Glutamatergic neuron (in vitro differentiated cells): Measurements from ENCODE around the gene SERPINA7. TPM values are rescaled to one million over a fixed set of nuclear protein-coding genes. Genes with fewer than 3 reads are reported as not detected.
A peak's percentile ranks its signal among the peaks of the same experiment; 100 is the strongest.

ENCODE experiments used
- DNase-seq: peaks from one replicate; pipeline ENCODE4 v3.0.0; 2022
- H3K27ac Mint-ChIP-seq: one replicate; pipeline ENCODE4 v1.8.0; 2020; ENCODE audit warnings: mild to moderate bottlenecking, mixed read lengths, inconsistent platforms; ENCODE audit not compliant: unreplicated experiment
- H3K27me3 Mint-ChIP-seq: one replicate; pipeline ENCODE4 v1.8.0; 2020; ENCODE audit warnings: mild to moderate bottlenecking, moderate library complexity, mixed read lengths, inconsistent platforms; ENCODE audit not compliant: unreplicated experiment
- H3K36me3 Mint-ChIP-seq: one replicate; pipeline ENCODE4 v1.8.0; 2020; ENCODE audit warnings: mild to moderate bottlenecking, mixed read lengths, inconsistent platforms; ENCODE audit not compliant: unreplicated experiment
- H3K4me1 Mint-ChIP-seq: one replicate; pipeline ENCODE4 v1.8.0; 2020; ENCODE audit warnings: mild to moderate bottlenecking, low read depth, mixed read lengths, inconsistent platforms; ENCODE audit not compliant: unreplicated experiment
- H3K4me3 Mint-ChIP-seq: one replicate; pipeline ENCODE4 v1.8.0; 2020; ENCODE audit warnings: mild to moderate bottlenecking, mixed read lengths, inconsistent platforms; ENCODE audit not compliant: unreplicated experiment
- H3K9me3 Mint-ChIP-seq: one replicate; pipeline ENCODE4 v1.8.0; 2020; ENCODE audit warnings: mild to moderate bottlenecking, moderate library complexity, mixed read lengths, inconsistent platforms; ENCODE audit not compliant: unreplicated experiment
- CTCF ChIP-seq: fragments of 200-600 bp; sonication (generic); IDR thresholded peaks from one replicate; pipeline ENCODE4 v1.5.0; 2021; ENCODE audit not compliant: partially characterized antibody, unreplicated experiment
- total RNA-seq: library from RNA; stranded (reverse); fragmentation: NEBNext Ultra II Directional; extraction: Animal tissue kit (Norgen Biotek cat#: 25700); gene quantifications from one replicate; pipeline ENCODE4 v1.2.1, GENCODE V29; 2021; ENCODE audit not compliant: unreplicated experiment

Gene SERPINA7
- total RNA-seq, 1 donor from 2014 or later: not detected

GRCh38 chrX:106039920-106040319 lies 1.4 kb upstream of the SERPINA7 start:
- Mint-ChIP-seq H3K27ac (no peak overlapping the region), H3K4me1 (no peaks in the 10 kb centered on the region), H3K9me3 (no peaks in the 10 kb centered on the region), H3K36me3 (no peaks in the 10 kb centered on the region), H3K4me3 (no peak overlapping the region), H3K27me3 (no peaks in the 10 kb centered on the region)
- TF ChIP-seq CTCF: peak; percentile 14
- DNase-seq: no peak

GRCh38 chrX:106037835-106038473 lies 573 bp downstream of the SERPINA7 start:
- Mint-ChIP-seq H3K9me3 (no peaks in the 10 kb centered on the region), H3K36me3 (no peaks in the 10 kb centered on the region)

GRCh38 chrX:106036716-106037115 lies 1.8 kb downstream of the SERPINA7 start:
- no peak overlapping the region for H3K4me3 Mint-ChIP-seq
- H3K36me3 Mint-ChIP-seq: no peaks in the 10 kb centered on the region
- H3K27ac Mint-ChIP-seq: no peak overlapping the region
- no peaks in the 10 kb centered on the region for H3K4me1 Mint-ChIP-seq
- DNase-seq: no peak
- H3K9me3 Mint-ChIP-seq: no peaks in the 10 kb centered on the region
- TF ChIP-seq CTCF: no peak
- no peaks in the 10 kb centered on the region for H3K27me3 Mint-ChIP-seq

More at GRCh38 chrX:106037835-106038473, 573 bp downstream of the SERPINA7 start:
- Mint-ChIP-seq H3K27ac (no peak overlapping the region), H3K27me3 (no peaks in the 10 kb centered on the region), H3K4me3 (no peak overlapping the region), H3K4me1 (no peaks in the 10 kb centered on the region)
- no peak for DNase-seq
- no peak for TF ChIP-seq CTCF

- no peak for DNase-seq
- no peaks in the 10 kb centered on the region for H3K27me3 Mint-ChIP-seq
- H3K4me1 Mint-ChIP-seq: no peaks in the 10 kb centered on the region
- H3K36me3 Mint-ChIP-seq: no peaks in the 10 kb centered on the region
- H3K4me3 Mint-ChIP-seq: no peak overlapping the region
- peak; percentile 38 for TF ChIP-seq CTCF
- H3K27ac Mint-ChIP-seq: peak overlapping the region; percentile 59
- no peaks in the 10 kb centered on the region for H3K9me3 Mint-ChIP-seq
Measured at GRCh38 chrX:106035064-106035463, 3.5 kb downstream of the SERPINA7 start.

- Mint-ChIP-seq H3K4me1 (no peaks in the 10 kb centered on the region), H3K9me3 (no peaks in the 10 kb centered on the region), H3K27ac (no peak overlapping the region), H3K36me3 (no peaks in the 10 kb centered on the region), H3K4me3 (no peak overlapping the region), H3K27me3 (no peaks in the 10 kb centered on the region)
- no peak for DNase-seq
- TF ChIP-seq CTCF: no peak
Measured at GRCh38 chrX:106023947-106024346, 14.6 kb downstream of the SERPINA7 start.
